ENCODE results near the gene ATF6B.

ATF6B gene

DNA sequence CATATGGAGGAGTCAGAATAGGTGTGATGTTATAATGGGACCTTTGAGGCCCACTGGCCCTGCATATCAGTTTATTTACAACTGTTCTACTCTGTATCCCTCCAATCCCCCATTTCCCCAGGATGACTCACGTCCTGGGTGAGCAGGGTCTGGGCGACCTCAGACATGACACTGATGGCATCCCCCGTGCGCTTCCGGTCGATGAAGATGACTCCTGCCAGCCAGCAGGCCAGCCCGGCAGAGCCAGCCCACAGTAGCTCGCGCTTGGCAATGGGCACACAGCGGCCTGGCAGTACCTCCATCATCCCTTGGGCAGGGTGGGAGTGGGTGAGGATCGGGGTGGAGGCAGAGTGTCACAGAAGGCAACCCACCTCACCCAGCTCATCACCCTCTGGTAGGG is 42.2 kb upstream of the ATF6B start:
- FAIRE-seq (no peak), DNase-seq (ENCODE audit: insufficient read length, low spot score) (no peak)
- no peak for TF ChIP-seq TAF1 (IDR thresholded peaks at IDR 0.05; ENCODE audit: low read depth, low read length)
- no peak for TF ChIP-seq SPI1 (IDR thresholded peaks at IDR 0.05; ENCODE audit: low read depth, low read length)
- no peak for TF ChIP-seq POU2F2 (IDR thresholded peaks at IDR 0.05; ENCODE audit: low read depth, low read length)
- TF ChIP-seq POLR2AphosphoS5 (IDR thresholded peaks at IDR 0.05; ENCODE audit: low read depth, low read length) = no peak

DNA sequence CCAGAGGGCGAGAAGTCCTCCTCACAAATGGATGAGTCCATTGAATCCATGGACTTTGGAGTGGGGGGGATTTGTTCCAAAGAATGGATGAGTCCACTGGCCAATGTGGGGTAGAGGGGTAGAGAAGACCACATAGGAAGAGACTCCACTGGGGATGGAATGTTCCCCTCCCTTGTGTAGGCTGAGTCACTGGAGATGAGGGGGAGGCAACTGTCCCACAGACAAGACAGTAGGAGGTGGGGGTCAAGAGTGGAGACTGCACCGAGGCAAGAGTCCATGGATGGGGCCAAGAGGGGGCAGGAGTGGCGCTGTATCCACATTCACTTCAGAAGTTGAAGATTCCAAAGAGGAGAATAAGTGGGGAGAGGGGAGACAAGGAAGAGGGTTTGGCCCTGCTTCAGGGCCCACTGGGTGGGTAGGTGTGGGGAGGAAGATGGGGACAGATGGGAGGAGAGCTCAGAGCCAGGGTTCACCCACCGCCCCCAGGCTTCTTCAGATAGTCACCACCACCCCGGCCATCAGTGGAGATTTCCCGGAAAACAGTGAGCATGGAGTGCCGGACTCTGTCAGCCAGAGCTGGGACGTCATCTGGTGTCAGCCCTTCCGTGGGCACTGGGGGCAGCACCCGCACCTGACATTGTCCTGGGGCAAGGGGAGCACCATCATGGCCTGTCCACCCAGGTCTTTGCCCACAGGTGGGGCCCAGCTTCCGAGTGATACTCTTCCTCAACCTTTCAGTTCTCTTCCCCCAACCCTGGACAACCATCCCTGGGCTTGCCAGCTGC is 41.0 kb upstream of the ATF6B start:
- DNase-seq (ENCODE audit: insufficient read length, low spot score) = no peak
- no peak for FAIRE-seq
- TF ChIP-seq TAF1 (IDR thresholded peaks at IDR 0.05; ENCODE audit: low read depth, low read length) (no peak), POU2F2 (IDR thresholded peaks at IDR 0.05; ENCODE audit: low read depth, low read length) (no peak), PAX5 (IDR thresholded peaks at IDR 0.05; ENCODE audit: insufficient read depth, low read length, severe bottlenecking) (no peak), POLR2AphosphoS5 (IDR thresholded peaks at IDR 0.05; ENCODE audit: low read depth, low read length) (no peak)

DNA sequence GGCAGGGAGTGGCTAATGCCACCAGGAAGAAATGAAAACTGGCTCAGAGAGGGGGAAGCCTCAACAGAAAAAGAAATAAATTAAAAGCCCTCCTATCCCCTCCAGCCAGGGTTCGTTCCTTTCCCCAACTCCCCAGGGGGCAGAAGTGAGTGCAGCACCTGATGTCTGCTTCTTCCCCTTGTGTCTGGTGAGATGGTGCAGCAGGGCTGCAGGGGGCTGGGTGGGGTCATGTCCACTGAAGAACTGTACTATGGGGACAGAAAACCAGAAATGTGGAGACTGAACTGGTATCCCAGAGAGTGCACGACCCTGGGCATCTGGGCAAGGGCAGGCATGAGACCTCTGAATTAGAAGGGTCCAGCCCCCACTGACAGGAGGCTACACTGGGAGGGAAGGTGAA is 40.3 kb upstream of the ATF6B start:
- FAIRE-seq (no peak), DNase-seq (ENCODE audit: insufficient read length, low spot score) (no peak)
- TF ChIP-seq TAF1 (IDR thresholded peaks at IDR 0.05; ENCODE audit: low read depth, low read length) = no peak
- TF ChIP-seq POLR2AphosphoS5 (IDR thresholded peaks at IDR 0.05; ENCODE audit: low read depth, low read length) = no peak
- TF ChIP-seq SPI1 (IDR thresholded peaks at IDR 0.05; ENCODE audit: low read depth, low read length) = no peak
- TF ChIP-seq POLR2A (IDR thresholded peaks at IDR 0.05; ENCODE audit: low read depth, low read length) = no peak
- TF ChIP-seq POU2F2 (IDR thresholded peaks at IDR 0.05; ENCODE audit: low read depth, low read length) = no peak
- no peak for TF ChIP-seq PAX5 (IDR thresholded peaks at IDR 0.05; ENCODE audit: insufficient read depth, low read length, severe bottlenecking)

DNA sequence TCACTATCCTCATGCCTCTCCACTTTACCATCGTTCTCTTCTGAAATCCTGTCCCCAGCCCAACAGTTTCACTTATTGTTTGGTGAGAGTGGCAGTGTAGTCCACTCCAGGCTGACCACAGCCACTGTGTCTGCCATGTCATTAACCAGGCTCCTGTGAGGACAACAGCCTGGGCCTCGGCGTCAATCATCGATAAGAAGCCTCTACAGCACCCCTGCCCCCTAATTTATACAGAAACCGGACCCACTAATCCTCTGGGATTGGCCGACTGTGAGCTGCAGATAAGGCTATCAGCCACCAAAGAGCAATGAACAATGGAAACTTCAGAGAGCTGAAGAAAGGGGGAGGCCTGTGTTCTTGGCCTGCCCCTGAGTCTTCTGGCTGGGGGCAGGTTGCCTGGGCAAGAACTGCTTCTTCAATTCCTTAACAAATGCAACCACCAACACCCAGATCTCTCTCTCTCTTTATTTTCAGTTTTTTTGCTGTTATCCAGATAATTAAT is 39.8 kb upstream of the ATF6B start:
- DNase-seq (ENCODE audit: insufficient read length, low spot score) (no peak), FAIRE-seq (no peak)
- TF ChIP-seq SPI1 (IDR thresholded peaks at IDR 0.05; ENCODE audit: low read depth, low read length) = no peak
- no peak for TF ChIP-seq POLR2AphosphoS5 (IDR thresholded peaks at IDR 0.05; ENCODE audit: low read depth, low read length)
- TF ChIP-seq PAX5 (IDR thresholded peaks at IDR 0.05; ENCODE audit: insufficient read depth, low read length, severe bottlenecking) = no peak
- no peak for TF ChIP-seq POLR2A (IDR thresholded peaks at IDR 0.05; ENCODE audit: low read depth, low read length)
- no peak for TF ChIP-seq TAF1 (IDR thresholded peaks at IDR 0.05; ENCODE audit: low read depth, low read length)
- TF ChIP-seq POU2F2 (IDR thresholded peaks at IDR 0.05; ENCODE audit: low read depth, low read length) = no peak

DNA sequence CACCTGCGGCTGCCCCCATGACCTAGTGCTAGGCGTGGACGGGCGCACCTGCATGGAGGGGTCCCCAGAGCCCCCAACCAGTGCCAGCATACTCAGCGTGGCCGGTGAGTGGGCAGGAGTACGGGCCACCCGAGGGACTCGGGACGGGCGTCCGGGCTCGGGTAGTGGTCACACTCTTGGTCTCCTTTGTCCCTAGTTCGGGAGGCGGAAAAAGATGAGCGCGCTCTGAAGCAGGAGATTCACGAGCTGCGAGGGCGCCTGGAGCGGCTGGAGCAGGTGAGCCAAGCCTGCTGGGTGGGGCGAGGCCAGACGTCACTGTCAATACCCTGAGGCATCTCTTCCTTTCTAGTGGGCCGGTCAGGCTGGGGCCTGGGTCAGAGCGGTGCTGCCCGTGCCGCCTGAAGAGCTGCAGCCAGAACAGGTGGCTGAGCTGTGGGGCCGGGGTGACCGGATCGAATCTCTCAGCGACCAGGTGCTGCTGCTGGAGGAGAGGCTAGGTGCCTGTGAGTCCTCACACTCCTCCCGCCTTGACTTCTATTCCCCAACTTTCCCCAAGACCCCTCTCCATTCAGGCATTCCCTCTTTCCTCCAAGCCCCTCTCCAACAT is 39.2 kb upstream of the ATF6B start:
- TF ChIP-seq POLR2AphosphoS5 (IDR thresholded peaks at IDR 0.05; ENCODE audit: low read depth, low read length) (no peak), POU2F2 (IDR thresholded peaks at IDR 0.05; ENCODE audit: low read depth, low read length) (no peak), SPI1 (IDR thresholded peaks at IDR 0.05; ENCODE audit: low read depth, low read length) (no peak), POLR2A (IDR thresholded peaks at IDR 0.05; ENCODE audit: low read depth, low read length) (no peak), TAF1 (IDR thresholded peaks at IDR 0.05; ENCODE audit: low read depth, low read length) (no peak), PAX5 (IDR thresholded peaks at IDR 0.05; ENCODE audit: insufficient read depth, low read length, severe bottlenecking) (no peak)
- no peak for DNase-seq (ENCODE audit: insufficient read length, low spot score)
- no peak for FAIRE-seq

- TF ChIP-seq POU2F2 (IDR thresholded peaks at IDR 0.05; ENCODE audit: low read depth, low read length) = no peak
- TF ChIP-seq TAF1 (IDR thresholded peaks at IDR 0.05; ENCODE audit: low read depth, low read length) = no peak
- TF ChIP-seq POLR2AphosphoS5 (IDR thresholded peaks at IDR 0.05; ENCODE audit: low read depth, low read length) = no peak
- TF ChIP-seq POLR2A (IDR thresholded peaks at IDR 0.05; ENCODE audit: low read depth, low read length) = no peak
- no peak for TF ChIP-seq SPI1 (IDR thresholded peaks at IDR 0.05; ENCODE audit: low read depth, low read length)
- DNase-seq (ENCODE audit: insufficient read length, low spot score) = no peak
- FAIRE-seq = no peak
These were observed 38.5 kb upstream of the ATF6B start for GRCh38 chr6:32166411-32167061.

DNA sequence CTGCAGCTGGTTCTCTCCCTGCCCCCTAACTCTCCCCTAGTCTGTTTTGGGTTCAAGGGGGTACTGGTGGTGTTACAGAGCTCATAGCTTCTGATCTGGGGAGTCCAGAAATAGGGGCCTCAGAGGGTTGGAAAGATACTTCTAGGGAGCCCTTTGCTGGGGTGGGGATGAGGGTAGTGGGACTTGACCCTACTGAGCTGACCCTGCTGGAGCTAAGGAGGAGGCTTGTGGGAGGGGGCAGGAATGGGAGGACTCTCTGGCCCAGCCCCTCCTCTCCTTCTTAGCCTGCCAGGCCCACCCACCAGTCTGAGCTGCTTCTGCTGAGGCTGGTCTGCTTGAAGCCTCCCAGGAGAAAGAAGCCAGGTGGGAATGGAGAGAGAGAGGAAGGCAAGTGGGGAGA is 36.2 kb upstream of the ATF6B start, which contains the start of gene EGFL8:
Gene EGFL8 (plus strand): TSS at position 301 of the 400 bp plus-strand sequence. CDS start 1,571 bp downstream, outside the sequence.
- no peak for FAIRE-seq
- TF ChIP-seq PAX5 (IDR thresholded peaks at IDR 0.05; ENCODE audit: insufficient read depth, low read length, severe bottlenecking) (no peak), TAF1 (IDR thresholded peaks at IDR 0.05; ENCODE audit: low read depth, low read length) (no peak), POU2F2 (IDR thresholded peaks at IDR 0.05; ENCODE audit: low read depth, low read length) (no peak), SPI1 (IDR thresholded peaks at IDR 0.05; ENCODE audit: low read depth, low read length) (no peak), POLR2A (IDR thresholded peaks at IDR 0.05; ENCODE audit: low read depth, low read length) (no peak), POLR2AphosphoS5 (IDR thresholded peaks at IDR 0.05; ENCODE audit: low read depth, low read length) (no peak)
- no peak for DNase-seq (ENCODE audit: insufficient read length, low spot score)

DNA sequence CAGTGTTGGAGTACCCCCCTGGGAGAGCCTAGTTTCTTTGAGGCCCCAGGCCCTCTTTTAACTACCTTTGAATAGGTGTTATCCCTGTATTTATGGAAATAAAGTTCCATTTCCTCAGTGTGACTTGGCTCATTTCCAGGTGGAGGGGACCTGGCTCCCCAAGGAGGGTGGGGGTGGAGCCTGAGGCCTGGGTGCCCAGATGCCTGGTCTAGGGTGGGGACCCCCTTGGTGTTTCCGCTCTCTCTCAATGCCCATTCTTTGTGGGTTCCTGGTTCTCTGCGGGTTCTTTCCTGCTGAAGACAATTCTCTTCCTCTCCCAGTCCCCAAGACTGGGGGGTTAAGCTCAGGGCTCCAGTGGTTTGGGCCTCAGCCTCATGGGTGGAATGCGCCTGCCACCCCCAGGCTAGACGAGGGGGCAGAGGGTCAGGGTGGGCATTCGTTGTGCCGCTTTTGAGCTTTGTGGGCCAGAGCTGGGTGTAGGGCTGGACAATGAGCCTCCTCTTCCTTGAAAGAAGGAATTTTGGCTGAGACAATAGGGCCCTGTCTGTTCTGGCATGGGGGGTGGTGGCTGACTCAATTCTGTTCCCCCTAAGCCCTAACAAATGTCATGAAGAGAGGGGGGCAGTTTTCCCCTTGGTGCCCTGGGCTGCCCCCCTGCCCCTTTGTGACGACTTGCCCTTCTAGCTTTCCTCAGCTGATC is 35.7 kb upstream of the ATF6B start:
- FAIRE-seq (no peak), DNase-seq (ENCODE audit: insufficient read length, low spot score) (no peak)
- TF ChIP-seq TAF1 (IDR thresholded peaks at IDR 0.05; ENCODE audit: low read depth, low read length) (no peak), PAX5 (IDR thresholded peaks at IDR 0.05; ENCODE audit: insufficient read depth, low read length, severe bottlenecking) (no peak), POU2F2 (IDR thresholded peaks at IDR 0.05; ENCODE audit: low read depth, low read length) (no peak), SPI1 (IDR thresholded peaks at IDR 0.05; ENCODE audit: low read depth, low read length) (no peak), POLR2A (IDR thresholded peaks at IDR 0.05; ENCODE audit: low read depth, low read length) (no peak), POLR2AphosphoS5 (IDR thresholded peaks at IDR 0.05; ENCODE audit: low read depth, low read length) (no peak)

DNA sequence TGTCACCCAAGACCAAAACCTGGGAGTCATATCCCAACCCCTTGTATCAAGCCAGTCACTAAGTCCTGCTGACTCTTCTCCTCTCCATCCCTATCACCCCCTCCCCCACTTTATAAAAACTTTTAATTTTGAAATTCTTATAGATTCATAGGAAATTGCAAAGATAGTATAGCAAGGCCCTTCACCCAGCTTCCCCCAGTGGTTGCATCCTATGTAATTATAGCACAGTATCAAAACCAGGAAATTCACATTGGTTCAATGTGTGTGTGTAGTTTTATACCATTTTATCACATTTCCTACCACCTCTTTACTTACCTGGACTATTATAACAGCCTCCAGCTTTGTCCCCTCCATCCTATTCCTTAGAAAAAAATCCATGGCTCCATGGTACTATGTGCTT is 30.0 kb upstream of the ATF6B start:
- no peak for DNase-seq (ENCODE audit: insufficient read length, low spot score)
- TF ChIP-seq POLR2AphosphoS5 (IDR thresholded peaks at IDR 0.05; ENCODE audit: low read depth, low read length) (no peak), POU2F2 (IDR thresholded peaks at IDR 0.05; ENCODE audit: low read depth, low read length) (no peak), PAX5 (IDR thresholded peaks at IDR 0.05; ENCODE audit: insufficient read depth, low read length, severe bottlenecking) (no peak), SPI1 (IDR thresholded peaks at IDR 0.05; ENCODE audit: low read depth, low read length) (no peak), TAF1 (IDR thresholded peaks at IDR 0.05; ENCODE audit: low read depth, low read length) (no peak)
- no peak for FAIRE-seq
